ENCODE measurements around the gene ACO1.

The ACO1 gene

DNA sequence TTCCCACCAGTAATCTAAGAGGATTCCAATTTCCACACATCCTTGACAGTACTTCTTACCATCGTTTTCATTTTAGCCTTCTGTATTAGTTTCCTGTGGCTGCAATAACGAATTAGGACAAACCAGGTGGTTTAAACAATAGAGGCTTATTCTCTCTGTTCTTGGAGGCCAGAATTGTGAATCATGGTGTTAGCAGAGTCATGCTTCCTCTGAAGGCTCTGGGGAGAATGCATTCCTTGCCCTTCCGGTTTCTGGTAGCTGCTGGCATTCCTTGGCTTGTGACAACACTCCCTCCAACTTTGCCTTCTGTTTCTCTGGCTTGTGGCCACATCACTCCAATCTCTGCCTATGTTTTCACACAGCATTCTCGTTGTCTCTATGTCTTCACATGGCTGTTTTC, 118.0 kb downstream of the ACO1 start:
- no peak for DNase-seq

DNA sequence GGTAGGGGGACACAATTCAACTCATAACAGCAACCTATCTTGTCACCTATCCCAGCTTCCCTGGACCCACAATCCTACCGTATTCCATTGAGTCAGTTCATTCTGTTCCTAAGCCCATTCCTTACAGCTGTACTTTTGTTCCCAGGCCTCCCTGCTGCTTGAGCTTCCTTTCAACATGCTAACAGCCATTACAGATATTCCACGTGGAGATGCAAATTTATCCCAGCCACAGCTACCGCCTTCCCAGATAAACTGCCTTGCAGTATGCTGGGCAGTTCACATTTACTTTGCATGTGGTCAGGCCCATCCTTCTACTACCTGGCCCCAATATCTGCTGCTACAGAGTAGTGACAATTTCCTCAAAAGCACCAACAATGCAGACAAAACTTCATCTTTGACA, 118.6 kb downstream of the ACO1 start:
- DNase-seq, result no peak
